ENCODE results near the gene ATP10A. TPM values are rescaled to one million over a fixed set of nuclear protein-coding genes. Genes with fewer than 3 reads are reported as not detected.

The ATP10A gene
- total RNA-seq, 2 donors from 2014 or later, result 5.6 to 14.3 TPM

GRCh38 chr15:25683911-25684310, 179.2 kb downstream of the ATP10A start:
- Histone ChIP-seq H3K27me3 (replicated peaks; ENCODE audit: insufficient read depth) (no peaks in the 10 kb centered on the region), H3K36me3 (no peaks in the 10 kb centered on the region), H3K27ac (no peak overlapping the region), H3K4me3 (no peak overlapping the region), H3K4me1 (replicated peaks) (no peaks in the 10 kb centered on the region), H3K9me3 (no peaks in the 10 kb centered on the region)
- 95% methylated on average over 3 of the region's 3 CpGs for WGBS
- intact Hi-C loops (cut with DNase I), result no loop called here
- DNase-seq (ENCODE audit: low spot score), result no peak
- TF ChIP-seq CTCF (IDR thresholded peaks at IDR 0.05) (no peak), POLR2AphosphoS5 (IDR thresholded peaks at IDR 0.05) (no peak), POLR2A (IDR thresholded peaks at IDR 0.05) (no peak)

- intact Hi-C loops (cut with DNase I), result no loop called here
- H3K27ac ChIP-seq, result no peak overlapping the region
Measured at GRCh38 chr15:25683415-25683814, 179.7 kb downstream of the ATP10A start.

GRCh38 chr15:25682340-25682739, 180.8 kb downstream of the ATP10A start:
- H3K27me3 ChIP-seq (replicated peaks; ENCODE audit: insufficient read depth), result no peaks in the 10 kb centered on the region
- no peak overlapping the region for H3K27ac ChIP-seq
- intact Hi-C loops (cut with DNase I), result no loop called here
- DNase-seq (ENCODE audit: low spot score), result no peak
- 34% methylated on average over 7 of the region's 7 CpGs for WGBS
- no peaks in the 10 kb centered on the region for H3K36me3 ChIP-seq
- H3K4me3 ChIP-seq, result no peak overlapping the region
- no peaks in the 10 kb centered on the region for H3K4me1 ChIP-seq (replicated peaks)
- TF ChIP-seq POLR2A (IDR thresholded peaks at IDR 0.05) (no peak), POLR2AphosphoS5 (IDR thresholded peaks at IDR 0.05) (no peak), CTCF (IDR thresholded peaks at IDR 0.05) (no peak)
- no peaks in the 10 kb centered on the region for H3K9me3 ChIP-seq

More at GRCh38 chr15:25683415-25683814, 179.7 kb downstream of the ATP10A start:
- 80% methylated on average over 6 of the region's 6 CpGs for WGBS
- no peak for DNase-seq (ENCODE audit: low spot score)
- Histone ChIP-seq H3K27me3 (replicated peaks; ENCODE audit: insufficient read depth) (no peaks in the 10 kb centered on the region), H3K4me3 (no peak overlapping the region), H3K9me3 (no peaks in the 10 kb centered on the region), H3K36me3 (no peaks in the 10 kb centered on the region), H3K4me1 (replicated peaks) (no peaks in the 10 kb centered on the region)
- TF ChIP-seq POLR2AphosphoS5 (IDR thresholded peaks at IDR 0.05) (no peak), CTCF (IDR thresholded peaks at IDR 0.05) (no peak), POLR2A (IDR thresholded peaks at IDR 0.05) (no peak)

- intact Hi-C loops (cut with DNase I), result no loop called here
- WGBS, result 88% methylated on average over 9 of the region's 9 CpGs
- TF ChIP-seq POLR2AphosphoS5 (IDR thresholded peaks at IDR 0.05) (no peak), POLR2A (IDR thresholded peaks at IDR 0.05) (no peak), CTCF (IDR thresholded peaks at IDR 0.05) (no peak)
- no peaks in the 10 kb centered on the region for H3K36me3 ChIP-seq
- H3K9me3 ChIP-seq, result no peaks in the 10 kb centered on the region
- H3K27ac ChIP-seq, result no peak overlapping the region
- no peak for DNase-seq (ENCODE audit: low spot score)
- no peaks in the 10 kb centered on the region for H3K4me1 ChIP-seq (replicated peaks)
- H3K27me3 ChIP-seq (replicated peaks; ENCODE audit: insufficient read depth), result no peaks in the 10 kb centered on the region
- H3K4me3 ChIP-seq, result no peak overlapping the region
Measured at GRCh38 chr15:25680686-25681025, 182.5 kb downstream of the ATP10A start.

- intact Hi-C loops (cut with DNase I), result loop anchor here (5.0 to 10.0 kb wide), 3 partner anchors 57 to 245 kb away; partner anchors contain the start of gene UBE3A
- no peak for DNase-seq (ENCODE audit: low spot score)
Measured at GRCh38 chr15:25679964-25680685, 183.0 kb downstream of the ATP10A start.

More at GRCh38 chr15:25679964-25680685, 183.0 kb downstream of the ATP10A start:
- Histone ChIP-seq H3K4me1 (replicated peaks) (no peaks in the 10 kb centered on the region), H3K9me3 (no peaks in the 10 kb centered on the region), H3K4me3 (no peak overlapping the region), H3K27ac (no peak overlapping the region), H3K36me3 (no peaks in the 10 kb centered on the region), H3K27me3 (replicated peaks; ENCODE audit: insufficient read depth) (no peaks in the 10 kb centered on the region)
- TF ChIP-seq CTCF (IDR thresholded peaks at IDR 0.05) (no peak), POLR2AphosphoS5 (IDR thresholded peaks at IDR 0.05) (no peak), POLR2A (IDR thresholded peaks at IDR 0.05) (no peak)
- 91% methylated on average over 25 of the region's 25 CpGs for WGBS
